ENCODE data around the gene HIP1R. TPM values are rescaled to one million over a fixed set of nuclear protein-coding genes. Genes with fewer than 3 reads are reported as not detected.

The HIP1R gene
- total RNA-seq, 1 experiment from 2014 or later = 33.1 TPM

GRCh38 chr12:122823429-122823828 lies 11.8 kb upstream of the HIP1R start:
- intact Hi-C loops (cut with micrococcal nuclease; ENCODE audit: unreplicated experiment) = no loop called here
- H3K4me2 ChIP-seq = no peak overlapping the region
- H3K9me2 ChIP-seq (ENCODE audit: insufficient read depth) = no peaks in the 10 kb centered on the region
- no peaks in the 10 kb centered on the region for H3K79me2 ChIP-seq (ENCODE audit: low read depth)
- ChIA-PET CTCF (no interaction called here), POLR2A (ENCODE audit: unreplicated experiment) (no interaction called here)
- H3F3A ChIP-seq (ENCODE audit: insufficient read depth, low read depth) = 0 out of 2 replicates have a peak, but pooled peaks cover 5% of the 10 kb centered on the region
- no TSS peak for BruUV-seq (replicated peaks)
- H3K27me3 ChIP-seq (ENCODE audit: insufficient read depth, low read depth) = no peaks in the 10 kb centered on the region
- H2AFZ ChIP-seq = no peak overlapping the region
- no peak for TF ChIP-seq EZH2 (IDR thresholded peaks at IDR 0.05; ENCODE audit: low read depth)
- TF ChIP-seq CTCF (conservative IDR thresholded peaks at IDR 0.05) = no peak
- H3K4me1 ChIP-seq (replicated peaks; ENCODE audit: insufficient read depth) = 0 out of 2 replicates have a peak, but pooled peaks cover 9% of the 10 kb centered on the region
- H3K27ac ChIP-seq = no peak overlapping the region
- H4K20me1 ChIP-seq (ENCODE audit: insufficient read depth) = no peaks in the 10 kb centered on the region
- no peak overlapping the region for H3K4me3 ChIP-seq
- no peaks in the 10 kb centered on the region for H3K9me3 ChIP-seq (ENCODE audit: insufficient read depth, low read depth)
- H3K36me3 ChIP-seq (ENCODE audit: low read depth) = no peaks in the 10 kb centered on the region
- no peak for DNase-seq

- Histone ChIP-seq H4K20me1 (ENCODE audit: insufficient read depth) (no peaks in the 10 kb centered on the region), H3K27ac (no peak overlapping the region), H2AFZ (no peak overlapping the region), H3F3A (ENCODE audit: insufficient read depth, low read depth) (peaks cover 11% of the 10 kb centered on the region; the same call in 1 of the 2 replicates), H3K9me2 (ENCODE audit: insufficient read depth) (no peaks in the 10 kb centered on the region), H3K9me3 (ENCODE audit: insufficient read depth, low read depth) (no peaks in the 10 kb centered on the region), H3K4me1 (replicated peaks; ENCODE audit: insufficient read depth) (peaks cover 10% of the 10 kb centered on the region), H3K79me2 (ENCODE audit: low read depth) (no peaks in the 10 kb centered on the region), H3K27me3 (ENCODE audit: insufficient read depth, low read depth) (no peaks in the 10 kb centered on the region), H3K4me3 (0 out of 2 replicates have a peak overlapping the region, but pooled peaks have one; percentile 35), H3K36me3 (ENCODE audit: low read depth) (no peaks in the 10 kb centered on the region), H3K4me2 (peak overlapping the region; percentile 59)
- intact Hi-C loops (cut with micrococcal nuclease; ENCODE audit: unreplicated experiment) = no loop called here
- TF ChIP-seq CTCF (conservative IDR thresholded peaks at IDR 0.05) (no peak), EZH2 (IDR thresholded peaks at IDR 0.05; ENCODE audit: low read depth) (no peak)
- ChIA-PET CTCF (no interaction called here), POLR2A (ENCODE audit: unreplicated experiment) (no interaction called here)
- BruUV-seq (replicated peaks) = no TSS peak
- no peak for DNase-seq
These were observed 9.2 kb upstream of the HIP1R start for GRCh38 chr12:122825773-122826724.

GRCh38 chr12:122827258-122827657 lies 8.0 kb upstream of the HIP1R start:
- intact Hi-C loops (cut with micrococcal nuclease; ENCODE audit: unreplicated experiment) = no loop called here
- CTCF ChIA-PET = no interaction called here
- no peak for DNase-seq
- no peaks in the 10 kb centered on the region for H3K27me3 ChIP-seq (ENCODE audit: insufficient read depth, low read depth)
- no peaks in the 10 kb centered on the region for H3K9me2 ChIP-seq (ENCODE audit: insufficient read depth)
- no peak overlapping the region for H2AFZ ChIP-seq
- no peaks in the 10 kb centered on the region for H3K79me2 ChIP-seq (ENCODE audit: low read depth)
- H3K36me3 ChIP-seq (ENCODE audit: low read depth) = no peaks in the 10 kb centered on the region
- no TSS peak for BruUV-seq (replicated peaks)
- no peaks in the 10 kb centered on the region for H3K9me3 ChIP-seq (ENCODE audit: insufficient read depth, low read depth)
- peaks cover 16% of the 10 kb centered on the region; the same call in 1 of the 2 replicates for H3F3A ChIP-seq (ENCODE audit: insufficient read depth, low read depth)
- no peaks in the 10 kb centered on the region for H4K20me1 ChIP-seq (ENCODE audit: insufficient read depth)
- TF ChIP-seq CTCF (conservative IDR thresholded peaks at IDR 0.05) (no peak), EZH2 (IDR thresholded peaks at IDR 0.05; ENCODE audit: low read depth) (no peak)
- POLR2A ChIA-PET (ENCODE audit: unreplicated experiment) = no interaction called here
- peaks cover 15% of the 10 kb centered on the region for H3K4me1 ChIP-seq (replicated peaks; ENCODE audit: insufficient read depth)
- H3K4me3 ChIP-seq = no peak overlapping the region
- H3K27ac ChIP-seq = no peak overlapping the region
- no peak overlapping the region for H3K4me2 ChIP-seq

Measured in PC-9 (cell line).